ENCODE results near the gene CMSS1.

DNA sequence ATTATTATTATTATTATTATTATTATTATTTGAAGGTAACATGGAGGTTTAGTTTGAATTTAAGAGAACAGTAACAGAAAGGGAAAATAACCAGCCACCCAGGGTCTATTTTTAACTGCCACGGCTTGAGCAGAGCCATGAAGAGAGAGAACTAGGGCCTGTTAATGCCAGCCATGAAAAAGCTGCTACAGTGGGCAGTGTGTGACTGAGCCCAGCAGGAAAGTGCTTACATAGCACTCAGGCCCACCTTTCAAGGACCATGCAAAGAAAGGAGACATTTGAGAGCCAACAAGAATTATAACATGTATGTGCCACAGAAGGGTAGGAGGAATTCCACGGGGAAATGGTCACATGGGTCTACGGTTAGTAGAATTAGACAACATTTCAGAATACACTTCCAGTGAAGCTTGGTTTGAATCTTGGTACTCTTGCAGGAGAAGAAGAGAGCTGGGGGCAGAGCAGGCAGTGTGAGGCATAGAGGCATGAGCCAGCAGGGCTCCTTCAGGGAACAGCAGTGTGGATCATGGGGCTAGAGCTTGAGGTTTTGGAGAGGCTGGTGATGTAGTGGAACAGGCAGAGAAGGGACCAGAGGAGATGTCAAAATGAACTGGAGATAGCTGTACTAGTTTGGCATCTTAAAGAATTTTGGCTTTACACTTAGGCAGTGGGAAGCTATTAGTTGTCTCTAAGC, 140.7 kb downstream of the CMSS1 start:
- TF ChIP-seq, protein P1, sequence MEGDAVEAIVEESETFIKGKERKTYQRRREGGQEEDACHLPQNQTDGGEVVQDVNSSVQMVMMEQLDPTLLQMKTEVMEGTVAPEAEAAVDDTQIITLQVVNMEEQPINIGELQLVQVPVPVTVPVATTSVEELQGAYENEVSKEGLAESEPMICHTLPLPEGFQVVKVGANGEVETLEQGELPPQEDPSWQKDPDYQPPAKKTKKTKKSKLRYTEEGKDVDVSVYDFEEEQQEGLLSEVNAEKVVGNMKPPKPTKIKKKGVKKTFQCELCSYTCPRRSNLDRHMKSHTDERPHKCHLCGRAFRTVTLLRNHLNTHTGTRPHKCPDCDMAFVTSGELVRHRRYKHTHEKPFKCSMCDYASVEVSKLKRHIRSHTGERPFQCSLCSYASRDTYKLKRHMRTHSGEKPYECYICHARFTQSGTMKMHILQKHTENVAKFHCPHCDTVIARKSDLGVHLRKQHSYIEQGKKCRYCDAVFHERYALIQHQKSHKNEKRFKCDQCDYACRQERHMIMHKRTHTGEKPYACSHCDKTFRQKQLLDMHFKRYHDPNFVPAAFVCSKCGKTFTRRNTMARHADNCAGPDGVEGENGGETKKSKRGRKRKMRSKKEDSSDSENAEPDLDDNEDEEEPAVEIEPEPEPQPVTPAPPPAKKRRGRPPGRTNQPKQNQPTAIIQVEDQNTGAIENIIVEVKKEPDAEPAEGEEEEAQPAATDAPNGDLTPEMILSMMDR (IDR thresholded peaks at IDR 0.05), result no peak
- TF ChIP-seq, protein P2, sequence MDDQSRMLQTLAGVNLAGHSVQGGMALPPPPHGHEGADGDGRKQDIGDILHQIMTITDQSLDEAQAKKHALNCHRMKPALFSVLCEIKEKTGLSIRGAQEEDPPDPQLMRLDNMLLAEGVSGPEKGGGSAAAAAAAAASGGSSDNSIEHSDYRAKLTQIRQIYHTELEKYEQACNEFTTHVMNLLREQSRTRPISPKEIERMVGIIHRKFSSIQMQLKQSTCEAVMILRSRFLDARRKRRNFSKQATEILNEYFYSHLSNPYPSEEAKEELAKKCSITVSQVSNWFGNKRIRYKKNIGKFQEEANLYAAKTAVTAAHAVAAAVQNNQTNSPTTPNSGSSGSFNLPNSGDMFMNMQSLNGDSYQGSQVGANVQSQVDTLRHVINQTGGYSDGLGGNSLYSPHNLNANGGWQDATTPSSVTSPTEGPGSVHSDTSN (IDR thresholded peaks at IDR 0.05), result no peak
- TF ChIP-seq ELF1 (IDR thresholded peaks at IDR 0.05), result no peak
- TF ChIP-seq POLR2AphosphoS5 (IDR thresholded peaks at IDR 0.05; ENCODE audit: low read depth, low read length), result no peak
- TF ChIP-seq TAF1 (IDR thresholded peaks at IDR 0.05; ENCODE audit: borderline replicate concordance, low read depth, low read length), result no peak
- TF ChIP-seq NRF1 (IDR thresholded peaks at IDR 0.05; ENCODE audit: low read depth, low read length), result no peak
- no peak for TF ChIP-seq EZH2phosphoT487 (IDR thresholded peaks at IDR 0.05; ENCODE audit: borderline replicate concordance, low read depth)

All from SK-N-SH (cell line).